Activated T-cell treated with anti-CD3 and anti-CD28 coated beads for 4 hours (primary cell): ENCODE results near the gene LHX6.

Source experiments
- DNase-seq: peaks from one replicate; pipeline ENCODE4 v3.0.0-alpha.2; 2020

LHX6 gene

GRCh38 chr9:122215663-122216062 is 13.1 kb downstream of the LHX6 start:
- DNase-seq, result no peak

GRCh38 chr9:122214507-122214906 is 14.2 kb downstream of the LHX6 start:
- no peak for DNase-seq

- peak; percentile 24 for DNase-seq
Measured at GRCh38 chr9:122213589-122214413, 15.0 kb downstream of the LHX6 start.

GRCh38 chr9:122213102-122213588 is 15.6 kb downstream of the LHX6 start:
- no peak for DNase-seq

DNA sequence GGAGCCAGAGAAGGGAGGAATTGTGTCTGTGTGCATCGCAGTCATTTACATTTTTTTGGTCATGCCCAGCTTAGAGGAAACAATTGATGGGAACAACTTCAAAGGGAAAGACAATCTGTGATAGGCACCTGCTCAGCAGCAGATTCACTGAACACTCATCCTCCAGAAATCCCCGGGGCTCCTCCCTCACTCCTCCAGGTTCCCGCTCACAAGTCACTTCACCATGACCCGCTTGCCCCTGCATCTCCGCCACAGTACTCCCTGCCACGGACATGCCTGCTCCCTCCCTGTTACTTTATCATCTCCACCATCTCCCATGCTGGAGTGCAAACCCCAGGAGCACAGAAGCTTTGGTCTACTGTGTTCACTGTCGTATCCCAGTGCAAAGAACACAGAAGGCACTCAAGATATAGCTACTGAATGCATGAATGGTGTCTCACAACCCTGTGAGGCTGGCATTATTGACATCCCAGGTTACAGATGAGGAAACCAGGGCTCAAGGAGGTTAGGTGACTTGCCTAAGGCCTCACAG is 16.2 kb downstream of the LHX6 start:
- DNase-seq, result no peak

- no peak for DNase-seq
Measured at GRCh38 chr9:122209451-122209850, 19.3 kb downstream of the LHX6 start.

GRCh38 chr9:122207096-122207495 is 21.7 kb downstream of the LHX6 start:
- DNase-seq, result no peak

DNA sequence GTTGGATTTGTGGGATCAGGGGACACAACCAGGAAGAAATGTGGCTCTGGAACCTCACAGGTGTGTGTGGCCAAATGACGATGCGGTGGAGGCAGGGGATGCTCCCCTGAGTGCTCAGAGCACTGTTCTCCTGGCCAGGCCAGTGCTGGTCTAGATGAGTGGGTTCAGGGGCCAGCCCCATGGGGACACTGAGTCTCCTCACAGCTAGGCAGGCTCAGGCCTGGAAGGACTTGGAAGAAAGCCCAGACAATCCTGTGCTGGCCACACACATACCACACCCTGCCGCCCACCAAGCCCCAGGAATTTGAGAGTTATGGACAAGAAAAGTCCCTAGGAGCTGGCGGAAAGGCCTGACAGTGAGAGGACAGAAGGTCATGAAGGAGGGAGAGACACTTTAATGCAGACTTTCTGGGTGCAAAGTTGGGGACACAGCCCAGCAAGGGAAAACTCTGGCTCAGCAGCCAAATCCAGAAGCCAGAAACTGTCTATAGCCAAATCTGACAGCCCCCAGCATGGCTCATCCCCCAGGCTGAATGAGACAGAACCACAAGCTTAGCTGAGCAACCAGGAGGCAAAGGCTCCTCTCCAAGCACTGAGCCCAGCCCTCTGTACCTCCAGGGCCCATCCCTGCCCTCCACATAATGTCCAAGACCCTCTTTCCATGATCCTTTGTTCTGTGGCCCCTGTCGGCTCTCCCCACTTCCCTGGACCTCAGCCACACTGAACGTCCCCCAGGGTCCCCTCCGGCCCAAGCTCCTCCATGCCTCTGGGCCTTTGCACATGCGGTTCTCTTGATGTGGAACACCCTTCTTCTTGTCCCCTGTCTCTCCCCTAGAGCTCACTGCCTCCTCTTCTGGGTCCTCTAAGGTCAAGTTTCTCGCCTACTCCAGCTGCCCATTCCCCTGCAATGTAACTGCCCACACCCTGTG is 22.4 kb downstream of the LHX6 start:
- DNase-seq, result no peak

GRCh38 chr9:122205176-122205575 is 23.6 kb downstream of the LHX6 start:
- DNase-seq, result no peak

DNA sequence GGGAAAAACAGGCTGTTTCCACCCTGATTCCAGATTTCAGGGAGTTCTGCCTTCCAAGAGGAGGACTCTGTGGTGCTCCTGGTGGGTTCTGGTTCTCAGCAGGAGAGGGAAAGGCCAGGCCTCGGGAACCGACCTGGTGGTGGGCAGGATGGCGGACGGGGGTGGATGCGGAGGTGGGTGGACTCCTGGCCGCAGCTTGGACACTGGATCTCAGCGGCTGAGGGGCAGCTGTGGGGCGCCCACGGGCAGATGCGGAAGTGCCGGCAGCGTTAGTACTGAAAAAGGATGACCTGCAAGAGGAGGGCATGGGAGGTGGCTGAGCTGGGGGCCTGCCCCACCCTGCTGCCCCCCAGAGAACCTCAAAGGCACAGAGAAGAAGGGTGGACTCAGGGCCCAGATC is 24.3 kb downstream of the LHX6 start:
- DNase-seq, result no peak

- no peak for DNase-seq
Measured at GRCh38 chr9:122204055-122204454, 24.7 kb downstream of the LHX6 start.

GRCh38 chr9:122202111-122202510 is 26.6 kb downstream of the LHX6 start:
- DNase-seq, result no peak

DNA sequence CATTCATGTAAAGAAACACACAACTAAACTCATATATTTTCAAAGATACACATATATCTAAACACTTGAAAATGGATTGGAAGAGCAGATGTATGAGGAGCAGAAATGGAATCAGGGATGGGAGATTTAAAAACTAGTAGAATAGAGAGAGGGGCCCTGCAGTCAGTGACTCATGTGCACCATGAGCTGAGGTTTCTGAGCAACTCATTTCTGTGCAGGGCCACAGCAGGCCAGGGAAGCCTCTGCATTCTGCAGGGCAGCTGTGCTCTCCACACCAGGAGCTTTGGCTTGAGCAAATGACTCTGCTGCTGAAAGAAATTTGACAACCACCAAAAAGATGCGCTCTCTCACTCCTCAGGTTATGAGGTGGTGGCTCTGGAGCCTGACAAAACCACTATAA is 27.1 kb downstream of the LHX6 start:
- no peak for DNase-seq

GRCh38 chr9:122200960-122201595 is 27.7 kb downstream of the LHX6 start:
- no peak for DNase-seq

DNA sequence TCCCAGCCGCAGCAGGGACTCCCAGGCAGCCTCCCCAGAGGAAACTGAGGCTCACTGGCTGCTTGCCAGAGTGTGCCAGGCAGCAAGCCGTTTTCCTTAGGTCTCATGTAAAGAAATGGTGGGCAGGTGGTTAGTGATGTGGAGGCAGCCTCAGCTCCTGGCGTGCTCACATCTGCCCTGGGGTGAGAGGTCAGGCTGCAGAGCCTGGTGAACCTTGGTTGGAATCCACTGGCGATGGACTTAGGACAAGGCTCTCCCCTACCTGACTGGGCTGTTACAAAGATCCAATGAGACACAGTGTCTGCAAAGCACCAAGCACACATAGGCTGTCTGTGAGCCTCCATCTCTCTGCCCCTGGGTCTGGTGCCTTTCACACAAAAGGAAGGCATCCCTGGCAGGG is 30.9 kb downstream of the LHX6 start:
- no peak for DNase-seq

DNA sequence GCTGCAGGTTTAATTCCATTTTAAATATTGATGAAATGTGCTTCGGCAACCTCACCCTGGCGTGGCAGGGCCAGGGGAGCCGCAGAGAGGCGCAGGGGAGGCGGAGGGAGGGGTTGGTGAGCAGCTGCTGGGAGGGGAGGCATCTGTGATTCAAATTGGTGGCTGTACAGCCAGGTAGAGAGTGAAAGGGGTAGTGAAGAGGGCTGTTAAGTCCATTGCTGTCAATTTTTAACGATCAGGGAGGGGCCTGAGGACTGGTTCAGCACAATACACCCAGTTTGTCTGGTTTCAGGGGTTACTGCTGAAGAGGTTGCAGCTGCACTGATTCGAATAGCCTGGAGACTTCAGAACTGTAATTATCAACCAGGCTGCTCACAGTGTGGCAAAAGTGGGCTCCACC is 31.3 kb downstream of the LHX6 start:
- no peak for DNase-seq

GRCh38 chr9:122195875-122196274 is 32.9 kb downstream of the LHX6 start:
- DNase-seq, result no peak

- DNase-seq, result no peak
Measured at GRCh38 chr9:122193651-122194050, 35.1 kb downstream of the LHX6 start.

GRCh38 chr9:122192914-122193525 is 35.7 kb downstream of the LHX6 start:
- no peak for DNase-seq

DNA sequence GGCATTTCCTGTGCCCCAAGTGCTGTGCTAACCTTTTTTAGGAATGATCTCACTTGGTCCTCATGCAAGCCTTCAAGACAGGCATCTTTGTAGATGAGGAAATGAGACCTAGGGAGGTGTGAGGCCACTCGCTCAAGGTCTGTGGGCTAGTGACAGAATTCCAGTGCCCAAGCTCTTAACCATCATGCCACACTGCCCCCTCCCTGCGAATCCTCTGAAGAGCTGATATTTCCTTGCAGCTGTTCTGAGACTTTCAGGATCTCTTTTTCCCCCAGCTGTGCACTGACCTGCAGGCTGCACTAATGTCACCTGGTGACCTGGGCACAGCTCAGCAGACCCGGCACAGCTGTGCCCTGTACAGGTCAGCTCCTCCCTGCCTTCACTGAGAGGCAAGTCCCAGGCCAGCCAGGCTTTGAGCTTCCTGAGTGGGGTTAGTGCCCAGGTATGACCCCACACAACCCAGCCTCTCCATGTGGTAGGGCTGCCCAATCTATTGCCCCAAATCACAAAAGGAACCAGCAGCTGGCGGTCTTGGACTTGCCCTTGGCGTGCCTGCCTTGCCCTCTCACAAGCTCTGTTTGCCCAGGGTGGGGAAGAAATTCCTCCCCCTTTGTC is 36.4 kb downstream of the LHX6 start:
- no peak for DNase-seq

DNA sequence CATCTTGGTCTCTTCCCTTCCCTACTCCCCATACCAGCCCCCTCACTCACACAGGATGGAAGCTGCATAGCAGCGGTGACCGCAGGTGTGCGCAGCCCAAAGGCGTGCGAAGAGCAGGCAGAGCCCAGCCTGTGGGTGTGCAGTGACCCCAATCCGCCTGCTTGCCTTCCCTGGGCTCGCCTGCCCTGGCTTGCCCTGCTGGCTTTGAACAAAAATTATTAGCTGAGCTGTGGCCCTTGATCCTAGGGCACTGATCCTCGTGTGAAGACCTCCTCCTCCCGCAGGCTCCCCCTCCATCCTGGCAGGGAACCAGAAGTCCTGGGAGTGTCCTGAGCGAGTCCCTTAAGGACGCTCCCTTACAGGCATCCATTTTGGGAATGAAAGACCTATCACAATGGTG is 37.2 kb downstream of the LHX6 start:
- no peak for DNase-seq
